ENCODE measurements around the gene TSPAN9.

TSPAN9 gene

GRCh38 chr12:3101309-3102024 is 24.3 kb downstream of the TSPAN9 start:
- no peak for DNase-seq (ENCODE audit: low read depth in 2 of 2)

GRCh38 chr12:3102771-3103410 is 25.7 kb downstream of the TSPAN9 start:
- no peak for DNase-seq (ENCODE audit: low read depth in 2 of 2)

GRCh38 chr12:3103806-3104205 is 26.6 kb downstream of the TSPAN9 start:
- DNase-seq (ENCODE audit: low read depth in 2 of 2), result no peak

- DNase-seq (ENCODE audit: low read depth in 2 of 2), result no peak
Measured at GRCh38 chr12:3105690-3106479, 28.7 kb downstream of the TSPAN9 start.

GRCh38 chr12:3106579-3106978 is 29.4 kb downstream of the TSPAN9 start:
- no peak for DNase-seq (ENCODE audit: low read depth in 2 of 2)

- no peak for DNase-seq (ENCODE audit: low read depth in 2 of 2)
Measured at GRCh38 chr12:3107071-3107583, 29.9 kb downstream of the TSPAN9 start.

- DNase-seq (ENCODE audit: low read depth in 2 of 2), result no peak
Measured at GRCh38 chr12:3107954-3108353, 30.8 kb downstream of the TSPAN9 start.

- no peak for DNase-seq (ENCODE audit: low read depth in 2 of 2)
Measured at GRCh38 chr12:3110578-3110977, 33.4 kb downstream of the TSPAN9 start.

- no peak for DNase-seq (ENCODE audit: low read depth in 2 of 2)
Measured at GRCh38 chr12:3113671-3114325, 36.6 kb downstream of the TSPAN9 start.

GRCh38 chr12:3114671-3115070 is 37.5 kb downstream of the TSPAN9 start:
- DNase-seq (ENCODE audit: low read depth in 2 of 2), result no peak

- no peak for DNase-seq (ENCODE audit: low read depth in 2 of 2)
Measured at GRCh38 chr12:3115078-3115477, 37.9 kb downstream of the TSPAN9 start.

GRCh38 chr12:3116106-3116844 is 39.1 kb downstream of the TSPAN9 start:
- no peak for DNase-seq (ENCODE audit: low read depth in 2 of 2)

- DNase-seq (ENCODE audit: low read depth in 2 of 2), result no peak
Measured at GRCh38 chr12:3117144-3117581, 40.0 kb downstream of the TSPAN9 start.

- no peak for DNase-seq (ENCODE audit: low read depth in 2 of 2)
Measured at GRCh38 chr12:3117591-3118015, 40.4 kb downstream of the TSPAN9 start.

- DNase-seq (ENCODE audit: low read depth in 2 of 2), result no peak
Measured at GRCh38 chr12:3119192-3119755, 42.1 kb downstream of the TSPAN9 start.

GRCh38 chr12:3119756-3120601 is 42.8 kb downstream of the TSPAN9 start:
- DNase-seq (ENCODE audit: low read depth in 2 of 2), result no peak

- DNase-seq (ENCODE audit: low read depth in 2 of 2), result no peak
Measured at GRCh38 chr12:3120701-3121100, 43.5 kb downstream of the TSPAN9 start.

- no peak for DNase-seq (ENCODE audit: low read depth in 2 of 2)
Measured at GRCh38 chr12:3122841-3123678, 45.9 kb downstream of the TSPAN9 start.

GRCh38 chr12:3123729-3124128 is 46.5 kb downstream of the TSPAN9 start:
- no peak for DNase-seq (ENCODE audit: low read depth in 2 of 2)
